ENCODE data around the gene MACROH2A1.
A peak's percentile ranks its signal among the peaks of the same experiment; 100 is the strongest.

MACROH2A1 gene

GRCh38 chr5:135435467-135436330 is 36.7 kb upstream of the MACROH2A1 start:
- no peak for DNase-seq

DNA sequence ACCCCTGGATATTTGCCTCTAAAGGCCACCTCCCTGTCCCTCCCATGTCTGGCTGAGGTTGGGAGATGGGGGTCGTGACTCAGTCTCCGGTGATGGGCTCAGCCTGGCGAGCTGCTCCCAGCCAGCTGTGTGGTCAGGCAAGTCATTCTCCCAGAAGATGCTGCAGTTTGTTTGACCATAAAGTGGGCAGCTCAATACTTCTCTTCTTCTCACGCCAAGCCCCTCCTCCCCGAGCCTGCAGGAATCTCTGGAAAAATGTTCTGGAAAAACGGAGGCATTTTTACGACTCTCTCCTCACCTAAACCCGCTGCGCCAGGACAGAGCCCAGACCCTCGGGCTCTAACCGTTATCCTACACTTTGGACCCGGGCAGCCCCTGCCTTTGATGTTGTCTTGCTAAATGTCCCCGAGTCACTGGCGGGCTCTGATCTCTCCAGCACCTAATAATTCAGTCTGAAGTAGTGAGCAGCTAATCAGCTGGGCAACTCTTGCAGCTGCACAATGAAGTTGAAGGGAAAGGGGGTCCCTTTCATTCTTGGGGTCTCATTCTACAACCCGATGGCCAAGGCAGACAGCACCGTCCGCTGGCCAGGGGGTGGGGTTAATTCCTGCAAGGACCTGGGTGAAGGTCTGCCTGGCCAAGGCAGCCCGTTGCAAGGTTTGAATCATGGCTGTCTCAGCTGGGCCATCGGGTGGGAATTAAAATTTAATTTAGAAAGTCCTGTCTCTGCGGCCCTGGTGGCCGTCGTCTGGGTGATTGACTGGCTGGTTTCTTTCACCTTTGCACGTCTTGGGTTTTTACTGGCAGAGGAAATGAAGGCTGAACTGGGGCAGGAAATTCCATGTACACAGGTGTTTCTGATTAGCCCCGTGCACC is 35.8 kb upstream of the MACROH2A1 start:
- DNase-seq: no peak

DNA sequence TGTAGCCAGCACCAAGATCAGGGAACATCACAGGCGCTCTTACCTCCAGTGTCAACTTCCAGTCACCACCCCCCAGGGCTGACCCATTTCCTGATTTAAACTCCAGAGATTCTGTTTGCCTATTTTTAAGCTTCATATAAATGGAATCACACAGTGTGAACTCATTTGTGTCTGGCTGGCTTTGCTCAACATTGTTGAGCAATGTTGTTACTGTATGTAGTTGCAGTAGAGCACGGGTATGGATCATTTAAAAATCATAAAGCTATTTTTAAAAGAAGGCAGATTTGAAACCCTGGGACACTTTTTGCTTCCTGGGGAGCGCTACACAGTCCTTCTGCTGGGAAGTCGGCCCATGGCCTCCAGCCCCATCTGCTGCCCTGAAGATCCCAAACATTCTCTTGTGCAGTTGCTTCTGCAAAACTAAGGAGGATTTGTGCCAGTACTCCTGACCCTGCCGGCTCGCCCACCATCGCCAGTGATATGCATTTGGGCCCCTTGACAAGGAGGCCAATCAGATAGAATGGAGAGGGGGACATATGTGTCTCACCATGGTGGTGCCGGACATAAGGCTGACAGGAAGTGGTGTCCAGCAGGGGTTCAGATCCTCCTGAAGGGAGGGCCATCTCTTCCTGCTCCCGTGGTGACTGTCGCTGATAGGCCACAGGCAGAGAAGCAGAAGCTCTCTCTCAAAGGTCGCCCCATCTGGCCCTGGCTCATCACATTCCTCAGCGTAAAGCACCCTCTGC is 34.8 kb upstream of the MACROH2A1 start:
- DNase-seq: no peak

DNA sequence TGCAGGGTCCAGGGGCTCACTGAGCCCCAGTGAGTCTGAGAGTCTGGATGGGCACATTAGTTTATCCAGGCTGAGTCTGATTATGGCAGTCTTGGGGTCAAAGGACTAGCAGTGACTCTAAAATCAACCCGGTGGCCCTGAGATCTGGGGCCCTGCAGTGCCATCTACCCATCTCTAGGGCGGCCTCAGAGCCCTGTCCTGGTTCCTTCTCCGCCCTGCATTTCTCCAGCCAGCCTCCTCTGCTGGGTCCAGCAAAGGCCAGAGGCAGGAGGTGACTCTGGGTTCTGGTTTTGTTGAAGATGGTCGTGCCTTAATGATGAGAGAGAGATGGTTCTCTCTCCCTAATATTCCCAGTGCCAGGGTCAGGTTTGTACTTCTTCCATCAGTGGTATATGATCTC is 33.1 kb upstream of the MACROH2A1 start:
- DNase-seq: no peak

- DNase-seq: no peak
These were observed 31.1 kb upstream of the MACROH2A1 start for GRCh38 chr5:135430135-135430437.

DNA sequence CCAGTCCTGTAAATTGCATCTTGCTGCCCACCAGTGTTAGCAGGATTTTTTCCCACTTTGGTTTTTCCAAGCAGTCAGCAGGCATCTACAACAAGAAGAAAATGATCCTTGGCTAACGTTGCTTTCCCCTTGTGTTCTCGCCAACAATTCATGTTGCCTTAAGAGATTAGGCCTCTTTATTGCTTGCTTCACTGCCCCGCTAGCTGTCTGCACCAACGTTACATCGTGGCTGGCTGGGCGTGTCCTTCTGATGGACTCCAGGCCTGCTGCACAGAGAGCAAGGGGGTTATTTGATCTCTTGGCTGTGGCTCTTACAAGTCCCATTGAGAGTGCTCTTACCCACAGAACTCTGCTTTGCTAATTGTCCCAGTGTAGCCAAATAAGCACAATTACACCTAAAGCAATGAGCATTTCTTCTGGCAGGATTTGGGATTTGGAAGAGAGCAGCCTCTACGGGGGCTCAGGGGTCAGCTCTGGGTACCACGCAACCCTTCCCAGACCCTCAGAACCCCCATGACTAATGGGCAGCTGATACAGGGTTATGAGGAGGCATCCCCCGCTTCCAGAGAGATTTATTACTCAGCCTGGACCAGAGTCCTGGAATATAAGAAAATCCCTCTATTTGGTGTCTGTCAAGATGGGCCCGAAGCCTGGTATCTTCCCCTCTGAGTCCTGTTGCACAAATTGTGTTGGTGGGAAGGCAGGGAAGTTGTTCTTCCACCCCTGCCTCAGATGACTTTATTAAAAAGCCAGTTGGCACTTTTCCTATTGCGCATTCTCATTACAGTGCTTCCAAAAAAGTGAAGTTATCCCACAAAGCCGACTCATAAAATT is 30.5 kb upstream of the MACROH2A1 start:
- peak; percentile 11 for DNase-seq

DNA sequence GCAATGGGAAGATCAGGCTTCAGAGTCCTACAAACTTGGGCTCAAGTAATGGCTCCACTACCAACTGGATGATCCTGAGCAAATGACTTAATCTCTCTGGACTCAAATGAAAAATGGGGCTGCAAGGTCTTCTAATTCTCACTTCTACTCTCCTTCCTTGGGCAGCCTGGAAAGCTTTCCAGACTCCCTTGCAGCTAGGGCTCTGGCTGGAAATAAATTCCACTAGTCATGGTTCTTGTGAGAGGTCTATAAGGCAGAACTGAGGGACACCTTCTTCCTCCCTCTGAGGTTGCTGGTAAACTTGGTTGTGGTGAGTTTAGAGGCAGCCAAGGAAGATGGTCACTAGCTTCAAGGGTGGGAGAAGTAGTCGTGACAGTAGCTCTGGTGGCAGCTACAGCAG is 29.6 kb upstream of the MACROH2A1 start:
- no peak for DNase-seq

- DNase-seq: peak; percentile 75
These were observed 27.4 kb upstream of the MACROH2A1 start for GRCh38 chr5:135426102-135427082.

- DNase-seq: no peak
These were observed 26.6 kb upstream of the MACROH2A1 start for GRCh38 chr5:135425641-135426040.

DNA sequence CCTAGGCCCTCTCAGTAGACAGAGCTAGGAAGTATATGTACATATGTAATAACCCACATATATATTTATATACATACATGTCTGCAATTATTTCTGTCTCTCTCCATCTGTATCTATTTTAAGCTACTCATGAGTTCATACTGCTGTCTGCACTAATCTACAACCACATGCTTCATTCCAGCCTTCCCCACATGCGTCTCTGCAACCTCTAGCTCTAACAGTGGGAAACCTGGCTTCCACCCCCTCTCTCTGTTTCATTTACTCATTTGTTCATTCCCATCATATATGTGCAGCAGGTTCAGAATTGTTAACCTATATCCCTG is 24.8 kb upstream of the MACROH2A1 start:
- no peak for DNase-seq

- DNase-seq: no peak
These were observed 24.3 kb upstream of the MACROH2A1 start for GRCh38 chr5:135423146-135423845.

GRCh38 chr5:135422419-135422818 is 23.4 kb upstream of the MACROH2A1 start:
- DNase-seq: no peak

DNA sequence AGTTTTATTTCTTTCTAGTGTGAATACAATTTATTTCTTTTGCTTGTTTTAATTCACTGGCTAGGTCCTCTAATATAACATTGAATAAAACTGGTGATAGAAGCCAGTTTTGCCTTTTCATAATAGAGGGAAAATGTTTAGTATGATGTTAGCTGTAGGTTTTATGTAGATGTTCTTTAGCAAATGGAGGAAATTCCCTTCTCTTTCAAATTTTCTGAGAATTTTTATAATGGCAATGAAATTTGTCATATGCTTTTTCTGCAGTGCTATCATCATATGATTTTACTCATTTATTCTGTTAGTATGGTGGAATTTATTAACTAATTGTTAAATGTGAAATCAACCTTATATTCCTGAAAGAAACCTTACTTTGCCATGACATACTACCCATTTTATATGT is 18.1 kb upstream of the MACROH2A1 start:
- DNase-seq: no peak

- DNase-seq: no peak
These were observed 6.1 kb upstream of the MACROH2A1 start for GRCh38 chr5:135405082-135405481.

DNA sequence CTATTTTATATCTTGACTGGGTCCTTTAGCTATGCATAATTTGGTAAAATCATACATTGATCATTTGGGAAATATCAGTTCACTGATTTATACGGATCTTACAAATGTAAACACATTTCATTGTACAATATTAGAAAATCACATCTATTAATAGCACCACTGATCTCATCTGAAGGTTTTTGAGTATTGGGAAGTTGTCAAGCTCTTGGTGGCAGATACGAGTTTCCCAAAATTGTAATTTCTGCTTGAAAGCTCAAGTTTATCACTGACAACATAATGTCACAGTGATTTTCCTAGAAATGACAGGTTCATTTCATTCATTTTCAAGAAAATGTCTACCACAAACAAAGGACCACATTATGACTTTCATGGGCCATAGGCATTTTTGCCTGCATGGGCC is 3.0 kb upstream of the MACROH2A1 start:
- no peak for DNase-seq

DNA sequence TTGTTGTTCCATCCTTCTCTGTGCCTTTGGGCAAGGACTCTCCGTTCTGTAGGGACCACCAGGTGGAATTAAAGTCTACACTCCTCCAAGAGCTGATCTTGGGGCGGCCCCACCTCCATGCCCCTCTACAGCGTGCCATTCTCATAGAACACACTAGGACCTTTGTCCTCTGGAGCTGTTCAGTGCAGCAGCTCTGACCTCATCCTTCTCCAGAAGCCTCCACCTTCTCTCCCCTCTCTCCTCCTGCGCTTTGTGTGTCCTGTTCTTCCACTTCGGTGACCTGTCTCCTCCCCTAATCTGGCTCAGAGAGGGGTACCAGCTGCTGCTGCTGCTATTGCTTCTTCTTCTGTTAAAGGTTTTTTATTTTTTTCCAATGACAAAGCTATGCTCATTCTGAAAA is 1.8 kb upstream of the MACROH2A1 start:
- no peak for DNase-seq

DNA sequence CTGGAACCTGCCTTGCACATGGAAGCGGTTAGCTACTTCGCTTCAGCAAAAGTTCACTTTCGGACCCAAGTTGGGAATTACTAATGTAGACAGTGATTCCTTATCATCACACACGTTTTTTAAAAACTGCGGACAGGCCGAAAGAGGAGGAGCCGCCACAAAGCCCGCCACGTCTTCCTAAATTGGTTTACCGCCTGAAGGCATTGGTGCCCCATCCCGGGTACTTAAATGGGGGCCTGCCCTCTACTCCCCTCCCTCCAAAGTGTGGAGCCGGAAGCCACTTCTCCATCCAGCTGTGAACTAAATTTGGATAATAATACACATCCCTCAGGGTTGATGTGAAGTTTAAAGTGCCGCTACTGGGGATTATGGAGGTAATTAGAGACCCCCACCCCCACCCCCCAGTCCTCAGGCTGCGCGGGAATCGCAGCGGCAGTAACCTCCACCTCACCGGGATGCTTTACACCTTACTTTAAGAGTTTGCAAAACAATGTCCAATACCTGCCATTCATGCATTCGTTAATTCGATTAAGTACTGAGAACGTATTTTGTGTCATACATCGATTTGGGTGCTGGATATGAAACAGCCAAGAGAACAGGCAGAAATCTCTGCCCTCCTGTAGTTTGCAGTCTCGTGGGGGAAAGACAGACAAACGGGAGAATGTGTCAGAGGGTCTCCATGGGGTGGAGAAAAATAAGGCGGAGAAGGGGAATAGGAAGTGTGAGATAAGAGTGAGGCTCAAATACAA is 937 bp upstream of the MACROH2A1 start:
- no peak for DNase-seq

DNA sequence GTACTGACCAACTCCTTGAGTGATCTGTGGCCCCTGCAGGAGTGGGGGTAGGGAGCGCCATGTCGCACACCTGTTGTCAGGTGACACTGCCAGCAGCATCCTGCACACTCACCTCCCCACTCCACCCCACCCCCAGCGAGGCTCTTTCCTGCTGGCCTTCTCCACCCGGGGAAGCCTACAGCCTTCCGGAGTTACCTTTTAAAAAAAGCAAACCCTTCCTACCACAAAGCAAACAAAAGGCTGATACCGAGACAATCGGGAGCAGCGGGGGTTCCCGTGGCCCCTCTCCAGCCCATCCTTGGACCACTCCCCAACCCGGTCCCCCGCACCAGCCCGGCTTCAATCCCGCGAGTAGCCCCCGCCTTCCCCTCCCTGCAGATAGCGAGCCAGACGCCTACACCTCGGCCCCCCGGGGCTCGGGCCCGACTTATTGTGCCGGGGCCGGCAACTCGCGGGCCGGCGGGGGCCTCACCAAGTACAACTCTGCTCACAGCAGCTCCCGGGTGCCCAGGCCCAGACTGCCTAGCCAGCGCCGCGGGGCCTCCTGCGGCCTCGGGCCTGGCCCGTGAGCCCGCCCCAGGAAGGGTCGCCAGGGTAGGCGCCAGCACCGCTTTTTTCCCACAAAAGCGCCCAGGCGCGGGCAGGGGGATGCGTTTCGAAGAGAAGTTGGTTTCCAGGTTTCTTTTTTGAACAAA is 724 bp downstream of the MACROH2A1 start:
- DNase-seq: peak; percentile 68

GRCh38 chr5:135397084-135397483 is 1.9 kb downstream of the MACROH2A1 start:
- no peak for DNase-seq

All from NCI-H2029 treated with DMSO at 0.1 percent for 48 hours (cell line).